Measurements from ENCODE around the gene LAMB3. TPM values are rescaled to one million over a fixed set of nuclear protein-coding genes. Genes with fewer than 3 reads are reported as not detected.

The LAMB3 gene
- total RNA-seq, 1 donor from 2014 or later: 4.2 TPM

DNA sequence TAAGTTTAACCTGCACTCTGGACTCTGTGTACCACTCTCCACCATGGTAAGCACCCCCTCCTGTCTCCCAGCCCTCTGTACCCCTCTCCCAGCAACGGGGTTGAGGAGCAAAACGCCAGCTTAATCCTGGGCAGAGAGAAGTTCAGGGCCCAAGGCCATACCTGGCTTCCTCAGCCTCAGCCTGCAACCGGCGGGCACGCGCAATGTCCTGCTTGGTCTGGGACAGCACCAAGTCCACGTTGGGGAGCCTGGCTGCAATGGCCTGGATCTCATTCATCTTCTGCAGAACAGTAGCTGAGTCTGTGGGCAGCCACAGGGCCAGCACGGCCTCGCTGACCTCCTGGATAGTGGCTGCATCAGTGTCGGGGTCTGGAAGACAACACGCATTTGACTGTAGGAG is 33.9 kb downstream of the LAMB3 start:
- peaks cover 4% of the 10 kb centered on the region for H3K4me1 Mint-ChIP-seq (ENCODE audit: low read depth, unreplicated experiment)
- no peak overlapping the region for H3K27ac Mint-ChIP-seq (ENCODE audit: unreplicated experiment)
- H3K27me3 Mint-ChIP-seq (ENCODE audit: low read depth, unreplicated experiment): peaks cover 65% of the 10 kb centered on the region
- FAIRE-seq: no peak
- Histone ChIP-seq H3K9me3 (ENCODE audit: insufficient read depth, low read depth, low read length) (no peaks in the 10 kb centered on the region), H3K4me3 (ENCODE audit: insufficient read depth, low read depth, low read length) (no peak overlapping the region), H4K20me1 (ENCODE audit: insufficient read depth, low read length) (no peaks in the 10 kb centered on the region), H3K79me2 (ENCODE audit: insufficient read depth, low read length) (no peaks in the 10 kb centered on the region), H2AFZ (ENCODE audit: low read depth, low read length) (no peak overlapping the region), H3K4me1 (ENCODE audit: insufficient read depth, low read length) (no peaks in the 10 kb centered on the region), H3K9ac (ENCODE audit: low read length) (no peak overlapping the region), H3K27me3 (ENCODE audit: insufficient read depth, low read length) (no peaks in the 10 kb centered on the region), H3K4me2 (ENCODE audit: low read length) (no peak overlapping the region), H3K36me3 (ENCODE audit: insufficient read depth, low read length) (no peaks in the 10 kb centered on the region), H3K27ac (ENCODE audit: low read depth, low read length) (no peak overlapping the region)
- H3K4me3 Mint-ChIP-seq (ENCODE audit: unreplicated experiment): no peak overlapping the region
- DNase-seq (ENCODE audit: low read depth): no peak
- H3K9me3 Mint-ChIP-seq (ENCODE audit: unreplicated experiment): peaks cover 2% of the 10 kb centered on the region
- H3K36me3 Mint-ChIP-seq (ENCODE audit: low read depth, unreplicated experiment): peaks cover 16% of the 10 kb centered on the region
- TF ChIP-seq EZH2 (IDR thresholded peaks at IDR 0.05; ENCODE audit: insufficient read depth, low read length) (no peak), CTCF (IDR thresholded peaks at IDR 0.05; ENCODE audit: insufficient read depth, low read depth, low read length) (no peak)

- FAIRE-seq: no peak
- H3K4me3 Mint-ChIP-seq (ENCODE audit: unreplicated experiment): no peak overlapping the region
- peaks cover 2% of the 10 kb centered on the region for H3K9me3 Mint-ChIP-seq (ENCODE audit: unreplicated experiment)
- Histone ChIP-seq H3K4me1 (ENCODE audit: insufficient read depth, low read length) (no peaks in the 10 kb centered on the region), H3K36me3 (ENCODE audit: insufficient read depth, low read length) (no peaks in the 10 kb centered on the region), H3K9ac (ENCODE audit: low read length) (no peak overlapping the region), H3K4me2 (ENCODE audit: low read length) (no peak overlapping the region), H3K79me2 (ENCODE audit: insufficient read depth, low read length) (no peaks in the 10 kb centered on the region), H2AFZ (ENCODE audit: low read depth, low read length) (no peak overlapping the region), H3K4me3 (ENCODE audit: insufficient read depth, low read depth, low read length) (no peak overlapping the region), H4K20me1 (ENCODE audit: insufficient read depth, low read length) (no peaks in the 10 kb centered on the region), H3K27me3 (ENCODE audit: insufficient read depth, low read length) (no peaks in the 10 kb centered on the region), H3K27ac (ENCODE audit: low read depth, low read length) (no peak overlapping the region), H3K9me3 (ENCODE audit: insufficient read depth, low read depth, low read length) (no peaks in the 10 kb centered on the region)
- TF ChIP-seq EZH2 (IDR thresholded peaks at IDR 0.05; ENCODE audit: insufficient read depth, low read length): no peak
- TF ChIP-seq CTCF (IDR thresholded peaks at IDR 0.05; ENCODE audit: insufficient read depth, low read depth, low read length): no peak
- peaks cover 16% of the 10 kb centered on the region for H3K36me3 Mint-ChIP-seq (ENCODE audit: low read depth, unreplicated experiment)
- peaks cover 4% of the 10 kb centered on the region for H3K4me1 Mint-ChIP-seq (ENCODE audit: low read depth, unreplicated experiment)
- H3K27ac Mint-ChIP-seq (ENCODE audit: unreplicated experiment): no peak overlapping the region
- peaks cover 70% of the 10 kb centered on the region for H3K27me3 Mint-ChIP-seq (ENCODE audit: low read depth, unreplicated experiment)
- DNase-seq (ENCODE audit: low read depth): no peak
Observed at GRCh38 chr1:209617755-209618154, 34.5 kb downstream of the LAMB3 start.

DNA sequence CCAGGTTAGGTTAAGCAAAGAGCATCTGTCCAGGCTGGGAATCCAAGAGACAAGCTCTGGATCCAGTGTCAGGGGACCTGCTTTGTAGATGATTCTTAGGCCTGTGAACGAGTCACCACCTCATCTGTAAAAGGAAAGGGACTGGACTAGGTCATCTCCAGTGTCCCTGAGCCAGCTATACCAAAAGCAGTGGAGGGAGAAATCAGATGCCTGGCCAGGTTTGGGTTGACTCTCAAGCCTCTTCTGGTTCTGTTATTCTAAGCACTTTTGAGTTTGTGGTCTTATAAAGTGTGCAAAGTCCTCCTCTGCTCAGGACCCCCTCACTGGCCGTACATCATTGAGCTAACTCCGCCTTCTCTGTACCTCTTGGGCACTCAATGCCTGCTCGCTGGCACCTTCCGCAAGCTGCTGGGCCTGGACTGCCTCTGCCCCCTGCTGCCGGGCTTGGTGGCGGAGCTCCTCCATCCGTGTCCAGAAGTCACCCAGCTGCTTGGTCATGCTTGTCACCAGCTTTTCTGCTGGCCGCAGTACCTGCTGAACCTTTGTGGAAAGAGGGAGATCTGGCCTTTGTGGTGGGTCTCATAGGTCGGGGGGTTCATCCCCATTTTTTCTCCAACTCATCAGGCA is 35.1 kb downstream of the LAMB3 start:
- Histone ChIP-seq H3K4me3 (ENCODE audit: insufficient read depth, low read depth, low read length) (no peak overlapping the region), H3K79me2 (ENCODE audit: insufficient read depth, low read length) (no peaks in the 10 kb centered on the region), H4K20me1 (ENCODE audit: insufficient read depth, low read length) (no peaks in the 10 kb centered on the region), H3K27me3 (ENCODE audit: insufficient read depth, low read length) (no peaks in the 10 kb centered on the region), H2AFZ (ENCODE audit: low read depth, low read length) (no peak overlapping the region), H3K9me3 (ENCODE audit: insufficient read depth, low read depth, low read length) (no peaks in the 10 kb centered on the region), H3K27ac (ENCODE audit: low read depth, low read length) (no peak overlapping the region), H3K36me3 (ENCODE audit: insufficient read depth, low read length) (no peaks in the 10 kb centered on the region), H3K9ac (ENCODE audit: low read length) (no peak overlapping the region), H3K4me2 (ENCODE audit: low read length) (no peak overlapping the region), H3K4me1 (ENCODE audit: insufficient read depth, low read length) (no peaks in the 10 kb centered on the region)
- H3K4me3 Mint-ChIP-seq (ENCODE audit: unreplicated experiment): no peak overlapping the region
- TF ChIP-seq CTCF (IDR thresholded peaks at IDR 0.05; ENCODE audit: insufficient read depth, low read depth, low read length) (no peak), EZH2 (IDR thresholded peaks at IDR 0.05; ENCODE audit: insufficient read depth, low read length) (no peak)
- H3K27me3 Mint-ChIP-seq (ENCODE audit: low read depth, unreplicated experiment): peaks cover 73% of the 10 kb centered on the region
- DNase-seq (ENCODE audit: low read depth) (no peak), FAIRE-seq (no peak)
- H3K36me3 Mint-ChIP-seq (ENCODE audit: low read depth, unreplicated experiment): peaks cover 16% of the 10 kb centered on the region
- peaks cover 2% of the 10 kb centered on the region for H3K9me3 Mint-ChIP-seq (ENCODE audit: unreplicated experiment)
- no peak overlapping the region for H3K27ac Mint-ChIP-seq (ENCODE audit: unreplicated experiment)
- H3K4me1 Mint-ChIP-seq (ENCODE audit: low read depth, unreplicated experiment): peaks cover 4% of the 10 kb centered on the region

All from astrocyte (in vitro differentiated cells and primary cell).